Tibial artery (tissue), 4 donors: ENCODE data around the gene STPG3.

Source experiments
- DNase-seq, 2 donors: peaks; one replicate each; pipeline ENCODE4 v3.0.0-alpha.2; 2019
- H3K27ac ChIP-seq, 2 donors: fragments of 200-600 bp; sonication (generic) in 1 of 2; 1 replicate in 1 of 2; 2 replicates in 1 of 2; pipeline ENCODE4 v1.5.1; 2018 to 2019; ENCODE audit warnings: mild to moderate bottlenecking in 1 of 2
- H3K27me3 ChIP-seq, 2 donors: fragments of 200-600 bp; sonication (generic) in 1 of 2; one replicate each; pipeline versions ENCODE4 v1.5.1 to v1.6.0; 2016 to 2019
- H3K36me3 ChIP-seq, 3 donors: fragments of 200-600 bp; sonication (generic) in 2 of 3; one replicate each; pipeline ENCODE4 v1.5.1; 2016 to 2019; ENCODE audit warnings: mild to moderate bottlenecking in 2 of 3
- H3K4me1 ChIP-seq, 4 donors: fragments of 200-600 bp; sonication (generic) in 2 of 4; 1 replicate in 3 of 4; 2 replicates in 1 of 4; pipeline ENCODE4 v1.5.1; 2016 to 2019
- H3K4me3 ChIP-seq, 2 donors: fragments of 200-600 bp; sonication (generic) in 1 of 2; 1 replicate in 1 of 2; 2 replicates in 1 of 2; pipeline ENCODE4 v1.5.1; 2018 to 2019; ENCODE audit warnings: mild to moderate bottlenecking in 2 of 2
- H3K9me3 ChIP-seq, 3 donors: fragments of 200-600 bp; sonication (generic) in 1 of 3; one replicate each; pipeline ENCODE4 v1.5.1; 2016 to 2019
- intact Hi-C: fragments of 100-400 bp; cut with DNase I; formaldehyde crosslinking; loops from one replicate; pipeline ENCODE4 v1.15.0; 2023; ENCODE audit warnings: low total_unique reads
- TF ChIP-seq, protein P1 (sequence below), 2 experiments: fragments of 200-600 bp in 1 of 2; fragments of 450-650 bp in 1 of 2; IDR thresholded peaks; one replicate each; pipeline ENCODE4 v1.5.1; 2017 to 2019; ENCODE audit warnings: antibody characterized with exemption in 2 of 2, mild to moderate bottlenecking in 1 of 2, moderate library complexity in 1 of 2

STPG3 gene

GRCh38 chr9:137244486-137245449 lies 6.3 kb upstream of the STPG3 start:
- no peak for DNase-seq
- TF ChIP-seq, protein P1, sequence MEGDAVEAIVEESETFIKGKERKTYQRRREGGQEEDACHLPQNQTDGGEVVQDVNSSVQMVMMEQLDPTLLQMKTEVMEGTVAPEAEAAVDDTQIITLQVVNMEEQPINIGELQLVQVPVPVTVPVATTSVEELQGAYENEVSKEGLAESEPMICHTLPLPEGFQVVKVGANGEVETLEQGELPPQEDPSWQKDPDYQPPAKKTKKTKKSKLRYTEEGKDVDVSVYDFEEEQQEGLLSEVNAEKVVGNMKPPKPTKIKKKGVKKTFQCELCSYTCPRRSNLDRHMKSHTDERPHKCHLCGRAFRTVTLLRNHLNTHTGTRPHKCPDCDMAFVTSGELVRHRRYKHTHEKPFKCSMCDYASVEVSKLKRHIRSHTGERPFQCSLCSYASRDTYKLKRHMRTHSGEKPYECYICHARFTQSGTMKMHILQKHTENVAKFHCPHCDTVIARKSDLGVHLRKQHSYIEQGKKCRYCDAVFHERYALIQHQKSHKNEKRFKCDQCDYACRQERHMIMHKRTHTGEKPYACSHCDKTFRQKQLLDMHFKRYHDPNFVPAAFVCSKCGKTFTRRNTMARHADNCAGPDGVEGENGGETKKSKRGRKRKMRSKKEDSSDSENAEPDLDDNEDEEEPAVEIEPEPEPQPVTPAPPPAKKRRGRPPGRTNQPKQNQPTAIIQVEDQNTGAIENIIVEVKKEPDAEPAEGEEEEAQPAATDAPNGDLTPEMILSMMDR (IDR thresholded peaks at IDR 0.05) = no peak
- peaks cover 8 to 23% (median 21%) of the 10 kb centered on the region in 3 donors for H3K36me3 ChIP-seq
- H3K27me3 ChIP-seq = peaks cover 0 to 5% of the 10 kb centered on the region in 2 donors
- H3K4me3 ChIP-seq = no peak overlapping the region
- no peaks in the 10 kb centered on the region for H3K9me3 ChIP-seq
- peaks cover 0 to 28% (median 21%) of the 10 kb centered on the region in 4 donors for H3K4me1 ChIP-seq
- H3K27ac ChIP-seq = no peak overlapping the region
- intact Hi-C loops = no loop called here

DNA sequence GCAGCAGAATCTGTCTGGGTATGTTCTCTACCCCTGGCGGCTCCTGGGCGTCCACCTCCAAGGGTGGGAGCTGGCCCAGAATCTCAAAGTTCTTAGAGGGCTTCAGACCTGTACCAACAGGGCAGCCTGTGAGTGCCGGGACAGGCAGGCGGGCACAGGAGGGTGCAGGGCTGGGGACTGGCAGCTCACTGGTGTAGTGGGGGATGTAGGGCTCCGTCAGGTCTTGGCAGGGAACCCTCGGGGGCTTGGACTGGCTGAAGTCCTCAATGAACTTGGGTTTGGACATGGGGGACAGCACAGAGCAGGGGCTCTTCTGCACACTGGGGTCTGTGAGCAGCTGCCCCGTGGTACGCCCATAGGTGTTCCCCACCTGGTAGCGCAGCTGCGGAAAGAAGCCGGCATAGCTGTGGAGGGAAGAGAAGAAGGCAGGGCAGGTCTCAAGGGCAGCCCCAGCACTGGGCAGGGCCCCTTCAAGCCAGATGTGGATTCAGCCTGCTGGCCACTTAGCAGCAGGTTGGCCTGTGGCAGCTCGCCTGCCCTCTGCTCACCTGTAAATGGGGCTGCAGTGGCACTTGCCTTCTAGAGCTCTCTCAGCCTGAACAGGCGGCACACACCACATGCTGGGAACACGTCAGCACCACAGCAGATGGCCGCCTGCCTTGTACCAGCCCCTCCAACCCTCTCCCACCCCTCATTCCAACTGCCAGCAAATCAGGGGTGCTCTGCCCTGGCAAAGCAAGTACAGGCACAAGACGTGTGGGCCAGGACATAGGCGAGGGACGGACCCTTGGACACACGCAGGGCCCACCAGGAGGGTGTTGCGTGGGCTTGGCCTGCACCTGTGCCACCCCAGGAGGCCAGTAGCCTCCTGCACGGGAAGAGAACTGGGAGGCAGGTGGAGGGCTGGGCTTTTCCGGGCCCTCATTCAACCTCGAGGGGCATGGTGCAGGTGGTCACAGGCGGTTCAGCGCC lies 5.3 kb upstream of the STPG3 start:
- DNase-seq = no peak
- Histone ChIP-seq H3K36me3 (peaks cover 8 to 23% (median 21%) of the 10 kb centered on the region in 3 donors), H3K27me3 (peaks cover 0 to 9% of the 10 kb centered on the region in 2 donors), H3K27ac (no peak overlapping the region), H3K4me3 (no peak overlapping the region), H3K4me1 (peaks cover 0 to 22% (median 19%) of the 10 kb centered on the region in 4 donors), H3K9me3 (no peaks in the 10 kb centered on the region)
- intact Hi-C loops = no loop called here
- TF ChIP-seq, protein P1 (IDR thresholded peaks at IDR 0.05) = no peak

GRCh38 chr9:137247135-137247915 lies 3.8 kb upstream of the STPG3 start:
- H3K36me3 ChIP-seq = peaks cover 7 to 17% (median 17%) of the 10 kb centered on the region in 3 donors

DNA sequence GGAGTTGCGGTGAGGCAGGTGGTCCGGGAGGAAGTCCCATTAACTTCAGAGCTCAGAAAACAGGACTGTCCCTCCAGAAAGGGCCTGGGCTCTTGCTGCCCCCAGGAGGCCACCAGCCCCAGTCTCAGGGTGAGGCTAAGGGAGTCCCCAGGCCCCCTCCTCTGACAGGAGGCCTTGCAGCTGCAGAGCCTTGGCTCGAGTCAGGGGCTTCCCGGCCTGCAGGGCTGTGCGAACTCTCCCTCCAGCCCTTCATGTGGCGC lies 3.2 kb upstream of the STPG3 start:
- Histone ChIP-seq H3K27me3 (peaks cover 0 to 30% of the 10 kb centered on the region in 2 donors), H3K4me1 (peaks cover 0 to 10% (median 8%) of the 10 kb centered on the region in 4 donors), H3K9me3 (no peaks in the 10 kb centered on the region), H3K27ac (no peak overlapping the region), H3K36me3 (peaks cover 2 to 11% (median 11%) of the 10 kb centered on the region in 3 donors), H3K4me3 (no peak overlapping the region)
- DNase-seq = no peak
- intact Hi-C loops = no loop called here
- TF ChIP-seq, protein P1 (IDR thresholded peaks at IDR 0.05) = no peak

More at GRCh38 chr9:137247135-137247915, 3.8 kb upstream of the STPG3 start:
- Histone ChIP-seq H3K27ac (no peak overlapping the region), H3K27me3 (peaks cover 0 to 25% of the 10 kb centered on the region in 2 donors), H3K9me3 (no peaks in the 10 kb centered on the region), H3K4me3 (no peak overlapping the region), H3K4me1 (peaks cover 0 to 16% (median 13%) of the 10 kb centered on the region in 4 donors)
- intact Hi-C loops = no loop called here
- TF ChIP-seq, protein P1 (IDR thresholded peaks at IDR 0.05) = no peak
- no peak for DNase-seq
